DMS114 treated with DMSO at 0.1 percent for 48 hours (cell line): Measurements from ENCODE around the gene OCRL.

Experiments
- DNase-seq: peaks from one replicate; lab custom pipeline; 2025; ENCODE audit not compliant: unreplicated experiment; lab: John Stamatoyannopoulos, UW

Gene OCRL

DNA sequence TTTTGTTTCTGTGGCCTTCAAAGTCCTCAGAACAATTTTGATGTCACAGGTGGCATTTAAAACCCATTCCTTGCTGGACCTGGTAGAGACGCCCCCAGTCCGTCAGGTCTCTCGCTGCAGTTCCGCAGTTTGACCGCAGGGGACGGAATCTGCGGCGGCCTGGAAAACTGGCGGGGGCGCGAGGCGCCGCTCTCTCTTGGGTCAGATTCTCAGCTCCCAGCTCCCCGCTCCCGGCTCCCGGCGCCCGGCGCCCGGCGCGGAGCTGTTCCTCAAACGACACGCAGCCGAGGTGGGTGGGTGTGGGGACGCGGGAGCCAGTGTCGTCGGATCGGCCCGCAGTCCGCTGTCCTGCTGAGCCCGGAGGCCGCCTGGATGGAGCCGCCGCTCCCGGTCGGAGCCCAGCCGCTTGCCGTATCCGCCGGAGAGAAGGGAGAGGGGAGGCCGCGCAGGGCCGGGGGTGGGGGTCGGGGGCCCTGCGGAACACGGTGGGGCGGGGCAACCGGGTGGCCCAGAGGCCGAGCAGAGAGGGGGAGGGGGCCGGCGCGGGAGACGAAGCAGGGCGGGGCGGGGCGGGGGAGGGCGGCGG is at the start of gene OCRL:
Gene OCRL (plus strand): TSS at position 192 of the 586 bp plus-strand sequence. CDS start 181 bp downstream, at position 373.
- peak; percentile 12 for DNase-seq

DNA sequence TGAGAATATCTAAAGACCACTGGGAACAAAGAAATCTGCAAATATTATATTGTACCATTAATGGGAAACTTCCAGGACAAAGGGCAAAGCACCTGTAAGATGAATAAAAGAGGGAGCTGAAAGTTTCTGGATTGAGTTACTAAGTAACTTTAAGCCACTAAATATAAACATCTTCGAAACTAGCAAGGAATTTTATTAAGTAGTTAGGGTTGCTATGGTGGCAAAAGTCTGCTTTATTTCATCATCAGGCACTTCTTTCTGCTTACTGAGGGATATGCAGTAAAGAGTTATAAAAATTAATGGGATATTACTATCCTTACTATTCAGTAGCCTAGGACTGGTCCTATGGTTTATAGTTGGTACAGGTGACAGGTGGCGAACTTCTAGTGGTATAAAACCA is 49.7 kb upstream of the OCRL start:
- DNase-seq = no peak

DNA sequence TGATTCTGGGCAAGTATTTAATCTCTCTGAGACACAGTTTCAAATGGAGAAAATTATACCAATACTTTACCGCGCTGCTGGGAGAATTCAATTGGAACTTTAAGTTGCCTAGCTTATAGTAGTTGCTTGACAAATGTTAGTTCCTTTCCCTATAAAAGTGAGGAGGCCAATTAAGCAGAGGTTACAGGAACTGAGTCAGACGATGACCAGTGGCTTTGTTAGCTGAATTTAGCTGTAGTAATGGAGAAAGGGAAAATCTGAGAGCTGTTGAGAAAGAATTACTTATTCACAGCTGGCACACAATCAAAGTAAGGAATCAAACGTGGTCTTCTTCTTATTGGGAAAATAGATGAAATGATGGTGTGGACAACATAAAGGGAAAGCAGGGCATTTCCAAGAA is 46.4 kb upstream of the OCRL start:
- no peak for DNase-seq

DNA sequence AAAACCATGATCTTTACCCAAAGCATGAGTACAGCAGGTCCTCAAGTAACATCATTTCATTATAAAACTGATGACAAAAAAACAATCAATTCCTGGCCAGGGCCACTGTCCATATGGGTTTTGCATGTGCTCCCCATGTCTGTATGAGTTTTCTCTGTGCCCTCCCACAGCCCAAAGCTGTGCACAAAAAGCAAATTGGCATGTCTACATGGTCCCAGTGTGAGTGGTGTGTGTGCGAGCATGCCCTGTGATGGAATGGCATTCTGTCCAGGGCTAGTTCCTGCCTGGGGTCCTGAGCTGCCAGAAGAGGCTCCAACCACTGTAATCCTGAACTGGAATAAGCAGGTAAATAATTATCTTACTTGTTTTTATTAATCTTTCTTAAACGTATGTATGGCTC is 45.2 kb upstream of the OCRL start:
- no peak for DNase-seq

DNA sequence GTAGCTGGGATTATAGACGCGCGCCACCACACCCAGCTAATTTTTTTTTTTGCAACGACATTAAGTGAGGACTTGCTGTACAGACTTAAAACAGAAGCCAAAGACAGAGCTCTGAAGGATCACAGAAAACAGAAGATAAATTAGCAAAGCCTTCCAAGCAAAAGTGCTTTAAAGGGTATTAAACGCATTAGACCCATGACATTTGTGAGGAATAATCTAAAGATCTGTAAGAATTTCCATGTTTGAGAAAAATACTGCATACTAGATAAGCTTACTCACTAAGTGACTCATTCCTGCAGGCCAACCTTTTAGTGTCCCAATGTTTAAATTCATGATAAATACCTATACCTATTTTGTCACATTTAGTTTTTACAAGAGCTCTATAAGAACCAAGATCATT is 44.2 kb upstream of the OCRL start:
- DNase-seq = no peak

DNA sequence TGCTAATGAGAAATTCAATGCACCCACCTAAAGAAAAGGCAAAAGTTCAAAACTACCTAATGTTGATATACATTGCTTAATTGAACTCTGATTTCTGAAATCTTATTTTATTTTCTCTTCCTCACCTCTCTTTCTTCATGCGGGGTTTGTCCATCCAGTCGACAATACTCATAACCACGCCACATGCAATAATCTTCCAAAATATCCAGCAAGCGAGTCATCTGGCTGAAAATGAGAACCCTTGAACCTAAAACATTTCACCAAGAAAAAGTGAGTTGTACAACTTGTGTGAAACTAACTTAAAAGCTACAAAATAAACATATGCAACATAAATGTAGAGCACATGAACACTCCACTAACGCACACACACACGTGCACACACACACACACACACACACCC is 43.4 kb upstream of the OCRL start:
- no peak for DNase-seq

DNA sequence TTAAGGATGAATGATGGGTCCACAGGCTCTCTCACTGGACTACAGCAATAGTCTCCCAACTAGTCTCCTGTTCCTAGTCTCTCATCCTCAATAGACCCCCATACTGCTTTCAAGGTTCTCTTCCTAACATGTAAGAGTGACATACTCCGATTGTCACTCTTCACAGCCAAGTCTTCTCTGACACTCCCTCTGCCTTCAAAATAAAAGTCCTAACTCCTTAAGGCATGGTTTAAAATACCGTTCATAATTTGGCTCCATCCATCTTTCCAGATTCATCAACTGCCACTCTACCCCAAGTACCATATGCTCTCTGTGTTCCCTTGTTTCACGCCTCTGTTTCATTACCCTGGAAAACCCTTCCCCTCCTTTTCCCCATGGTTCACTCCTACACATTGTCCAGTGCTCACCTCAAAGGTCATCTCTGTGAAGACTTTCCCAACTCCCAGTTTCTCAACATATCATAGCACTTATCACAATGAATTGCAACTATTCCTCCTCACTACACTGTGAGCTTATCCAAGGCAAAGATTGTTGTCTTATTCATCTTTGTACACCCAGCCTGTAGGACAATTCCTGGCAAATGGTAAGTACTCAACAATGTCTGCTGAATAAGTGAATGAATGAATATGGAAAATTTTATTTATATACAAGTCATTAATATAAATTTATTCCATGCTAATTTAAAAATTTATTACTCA is 42.8 kb upstream of the OCRL start:
- no peak for DNase-seq

DNA sequence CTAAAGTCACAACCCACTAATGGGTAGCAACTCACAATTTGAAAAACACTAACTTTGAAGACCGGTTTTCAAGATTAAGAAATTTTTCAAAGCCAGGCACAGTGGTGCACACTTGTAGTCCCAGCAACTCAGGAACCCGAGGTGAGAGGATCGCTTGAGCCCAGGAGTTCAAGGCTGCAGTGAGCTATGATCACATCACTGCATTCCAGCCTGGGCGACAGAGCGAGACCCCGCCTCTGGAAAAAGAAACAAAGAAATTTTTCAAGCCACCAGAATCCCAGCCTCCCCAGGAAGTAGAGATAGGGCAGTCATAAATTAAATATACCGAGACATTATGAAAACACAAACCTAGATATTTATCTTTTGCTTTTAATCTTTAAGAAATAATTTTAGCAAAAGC is 29.7 kb upstream of the OCRL start:
- no peak for DNase-seq

DNA sequence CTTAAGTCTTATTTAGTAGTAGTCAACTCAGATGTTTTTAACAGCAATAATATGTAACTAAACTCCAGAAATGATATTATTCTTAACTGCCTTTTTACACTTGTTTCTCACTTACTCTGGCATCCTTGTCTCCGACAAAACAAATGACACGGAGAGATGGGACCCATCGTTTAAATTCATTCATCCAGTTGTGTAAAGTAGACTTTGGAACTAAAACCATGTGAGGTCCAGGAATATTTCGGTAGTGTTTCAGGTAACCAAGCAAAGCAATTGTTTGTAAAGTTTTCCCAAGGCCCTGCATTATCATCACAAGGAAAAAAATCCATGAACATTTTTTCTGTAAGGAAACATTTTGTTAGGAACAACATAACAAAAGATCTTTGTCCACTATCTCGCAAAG is 28.4 kb upstream of the OCRL start:
- DNase-seq = no peak

DNA sequence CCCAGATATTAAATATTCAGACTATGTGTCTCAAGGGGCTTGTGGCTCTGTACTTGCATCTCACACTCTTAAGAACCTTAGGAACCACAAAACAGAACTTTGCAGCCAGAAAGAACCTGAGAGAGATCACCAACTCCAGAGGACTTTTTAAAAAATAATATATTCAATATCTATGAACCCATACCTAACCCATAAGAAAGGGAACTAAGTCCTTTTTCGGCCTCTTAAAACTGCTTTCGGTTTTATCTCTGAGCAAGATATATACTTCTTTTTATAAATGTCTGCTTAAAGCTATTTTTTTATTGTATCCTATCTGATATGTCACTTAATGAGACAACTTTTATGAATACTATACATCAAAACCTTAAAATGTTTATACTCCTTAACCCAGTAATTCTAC is 27.6 kb upstream of the OCRL start:
- no peak for DNase-seq

DNA sequence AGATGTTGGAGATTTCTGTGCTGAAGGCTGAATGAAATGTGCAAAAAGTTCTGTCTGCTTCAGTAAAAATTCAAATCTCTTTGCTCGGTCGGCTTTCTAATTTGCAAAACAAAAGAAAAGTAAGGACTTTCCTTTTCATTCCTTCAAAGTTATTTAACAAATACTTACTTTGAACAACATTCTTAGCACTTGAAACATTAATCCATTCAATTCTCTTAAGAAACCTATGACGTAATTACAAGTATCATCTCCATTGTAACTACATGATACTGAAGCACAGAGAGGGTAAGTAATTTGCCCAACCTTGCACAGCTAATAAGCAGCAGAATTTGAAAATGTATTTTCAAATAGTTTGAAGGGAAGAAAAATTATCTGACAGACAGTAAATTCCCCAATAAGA is 23.7 kb upstream of the OCRL start:
- DNase-seq = no peak

DNA sequence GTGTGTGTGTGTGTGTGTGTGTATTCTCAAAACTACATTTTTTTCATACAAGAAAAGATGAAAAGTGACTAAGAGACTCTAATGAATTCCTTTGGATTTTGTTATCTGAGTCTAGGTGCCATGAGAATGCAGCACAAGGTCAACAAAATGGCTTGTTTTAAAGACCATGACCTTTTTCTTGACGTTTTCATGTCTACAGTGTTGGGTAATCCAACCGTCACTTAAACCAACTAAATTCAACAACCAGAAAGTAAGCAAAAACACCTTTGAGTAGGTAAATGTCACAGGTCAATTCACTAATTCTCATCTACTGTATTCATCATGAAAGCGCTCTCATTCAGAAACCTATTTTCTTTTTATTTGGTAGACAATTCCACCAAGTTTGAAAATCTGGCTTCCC is 19.9 kb upstream of the OCRL start:
- DNase-seq = no peak

DNA sequence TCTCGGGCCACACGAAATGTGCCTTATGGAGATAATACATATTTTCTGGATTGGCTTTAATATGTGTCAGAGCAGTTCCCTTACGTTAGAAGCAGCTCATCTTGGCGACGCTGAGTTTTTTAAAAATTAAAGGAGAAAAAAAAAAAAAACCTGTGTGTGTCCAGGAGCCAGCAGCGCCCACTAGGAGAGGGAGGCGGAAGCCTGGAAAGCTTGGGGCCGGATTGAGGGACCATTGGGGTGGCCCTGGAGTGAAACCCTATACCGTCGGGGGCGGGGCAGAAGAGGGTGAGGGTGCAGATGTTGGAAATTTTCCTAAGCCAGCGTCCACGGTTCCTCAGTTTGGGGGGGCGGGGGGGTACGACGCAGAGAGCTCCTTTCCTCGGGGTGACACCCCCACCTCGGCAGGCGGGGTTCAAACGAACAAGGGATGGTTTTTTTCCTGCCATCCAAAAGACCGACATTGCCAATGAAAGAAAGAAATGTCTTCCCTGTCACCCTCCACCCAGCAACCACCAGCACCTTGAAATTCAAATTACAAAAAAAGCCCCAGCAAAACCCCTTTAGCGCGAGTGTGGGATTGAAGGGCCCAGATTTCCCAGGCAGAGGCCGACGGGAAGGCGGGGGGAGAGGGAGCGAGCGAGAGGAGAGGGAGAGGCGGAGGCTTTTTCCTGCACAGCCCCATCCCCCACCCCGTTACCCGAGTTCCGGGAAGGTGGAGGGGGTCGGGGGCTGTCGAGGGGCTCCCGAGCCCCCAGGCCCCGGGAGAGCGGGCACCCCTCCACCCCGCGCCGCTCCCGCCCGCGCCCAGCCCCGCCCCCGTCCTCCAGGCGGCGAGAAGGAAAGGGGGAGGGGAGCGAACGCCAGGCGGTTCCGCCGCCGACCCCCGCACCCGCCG is 17.6 kb upstream of the OCRL start:
- peak; percentile 9 for DNase-seq

DNA sequence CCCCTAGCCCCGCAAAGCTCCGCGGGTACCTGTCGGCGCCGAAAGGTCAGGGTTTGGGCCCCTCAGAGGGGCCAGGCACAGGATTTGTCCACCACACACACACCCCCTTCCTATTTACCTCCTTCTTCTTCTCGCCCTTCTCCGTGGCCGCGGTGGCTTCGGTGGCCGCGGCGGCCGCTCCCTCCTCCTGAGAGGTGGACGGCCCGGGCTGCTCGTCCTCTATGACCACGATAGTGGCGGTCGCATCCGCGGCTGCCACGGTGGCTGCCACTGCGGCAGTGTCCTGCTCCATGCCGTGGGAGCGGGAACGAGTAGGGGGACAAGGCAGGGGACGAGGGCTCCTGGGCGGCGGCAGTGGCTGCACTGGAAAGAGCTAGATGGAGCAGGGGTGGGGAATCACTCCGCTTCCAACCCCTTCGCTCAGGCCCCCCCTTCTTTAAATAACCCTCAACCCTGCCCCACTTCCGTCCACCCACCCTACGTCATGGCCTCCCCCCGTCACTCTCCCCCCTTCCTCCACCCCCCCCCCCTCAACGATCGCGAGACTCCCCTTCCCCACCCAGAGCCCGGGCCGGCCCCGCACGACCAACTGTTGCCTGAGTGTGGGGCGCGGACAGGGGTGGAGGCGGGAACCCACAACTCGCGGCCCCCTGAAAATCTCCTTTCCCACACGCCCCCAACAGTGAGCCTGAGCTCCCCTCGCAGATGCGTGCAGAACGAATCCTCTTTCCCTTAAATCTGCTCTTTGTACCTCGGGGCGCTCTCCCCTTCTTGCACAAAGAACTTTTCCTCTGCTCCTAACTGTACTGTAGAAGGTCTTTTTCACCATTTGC is 16.8 kb upstream of the OCRL start, which contains the start of gene SMARCA1:
Gene SMARCA1 (minus strand): TSS at position 412 of the 833 bp plus-strand sequence. CDS start 120 bp downstream, at position 292.
- peak; percentile 10 for DNase-seq

DNA sequence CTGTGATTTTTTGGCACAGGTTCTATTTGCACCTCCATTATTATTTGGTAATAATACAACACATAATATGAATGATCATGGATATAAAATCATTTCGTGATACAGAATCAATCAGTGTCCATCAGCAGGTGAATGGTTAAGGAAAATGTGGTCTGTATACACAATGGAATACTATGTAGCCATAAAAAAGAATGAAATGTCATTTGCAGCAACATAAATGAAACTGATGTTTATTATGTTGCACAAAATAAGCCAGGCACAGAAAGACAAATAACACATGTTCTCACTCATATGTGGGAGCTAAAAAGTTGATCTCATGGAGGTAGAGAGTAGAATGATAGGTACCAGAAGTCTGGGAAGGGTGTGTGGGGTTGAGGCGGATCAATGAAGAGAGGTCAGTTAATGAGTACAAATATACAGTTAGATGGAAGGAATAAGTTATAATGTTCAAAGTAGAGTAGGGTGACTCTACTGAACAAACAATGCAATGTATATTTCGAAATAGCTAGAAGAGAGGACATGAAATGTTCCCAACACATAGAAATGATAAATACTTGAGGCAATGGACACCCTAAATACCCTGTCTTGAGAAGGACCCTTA is 15.7 kb upstream of the OCRL start:
- DNase-seq = no peak

DNA sequence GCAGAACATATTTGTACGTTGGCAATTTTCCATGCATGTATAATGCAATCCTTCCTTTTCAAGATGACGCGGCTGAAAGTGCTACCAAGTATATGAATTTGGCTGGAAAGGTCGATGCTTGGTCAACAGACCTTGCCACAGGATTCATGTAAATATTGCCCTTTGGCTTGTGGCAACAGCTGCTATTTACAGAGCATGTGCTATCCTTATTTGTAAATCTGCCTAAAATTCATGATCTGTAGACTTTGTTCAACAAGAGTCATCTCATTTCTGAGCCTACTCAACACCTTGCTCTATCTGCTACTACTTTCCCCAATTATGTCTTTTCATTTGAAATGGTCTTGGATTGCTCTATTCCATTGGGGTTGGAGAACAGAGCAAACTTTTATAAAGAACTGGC is 14.9 kb upstream of the OCRL start:
- DNase-seq = no peak

DNA sequence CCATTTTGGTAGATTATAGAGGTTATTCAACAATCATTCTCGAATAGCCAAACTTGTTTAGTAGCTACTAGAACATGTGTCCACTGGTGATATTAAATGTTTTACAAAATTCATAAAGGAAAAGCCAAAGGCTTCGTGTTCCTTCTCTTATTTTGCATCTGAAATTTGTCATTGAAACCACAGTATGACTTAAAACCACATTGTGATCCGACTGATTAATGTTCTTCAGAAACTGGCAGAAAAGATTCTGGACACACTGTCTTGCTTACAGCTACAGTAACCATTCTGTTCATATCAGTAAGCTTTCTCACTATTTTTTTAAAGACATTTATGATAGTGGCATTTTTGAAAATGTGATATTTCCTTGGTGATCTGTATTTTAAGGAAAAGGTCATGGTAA is 14.2 kb upstream of the OCRL start:
- DNase-seq = no peak

DNA sequence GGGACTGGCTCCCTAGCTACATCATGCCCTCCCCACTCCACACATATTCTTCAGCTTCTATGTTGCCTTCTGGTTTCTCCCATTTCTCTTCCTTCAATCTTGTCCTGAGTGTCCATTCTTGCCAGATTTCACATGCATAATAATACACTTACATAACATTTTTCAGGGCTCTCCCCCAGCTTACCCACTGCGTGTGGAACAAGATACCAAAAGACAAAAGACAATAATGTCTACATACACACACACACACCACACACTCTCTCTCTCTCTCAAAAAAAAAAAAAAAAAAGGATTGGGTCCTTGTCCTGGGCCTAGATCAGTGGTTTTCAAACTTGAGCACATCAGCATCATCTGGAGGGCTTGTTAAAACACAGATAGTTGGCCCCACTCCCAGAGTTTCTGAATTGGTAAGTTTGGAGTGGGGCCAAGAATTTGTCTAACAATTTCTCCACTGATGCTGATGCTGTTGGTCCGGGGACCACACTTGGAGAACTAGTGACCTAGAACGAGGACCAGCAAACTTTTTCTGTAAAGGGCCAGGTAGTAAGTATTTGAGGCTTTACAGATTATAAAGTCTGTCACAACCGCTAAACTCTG is 10.3 kb upstream of the OCRL start:
- DNase-seq = no peak

DNA sequence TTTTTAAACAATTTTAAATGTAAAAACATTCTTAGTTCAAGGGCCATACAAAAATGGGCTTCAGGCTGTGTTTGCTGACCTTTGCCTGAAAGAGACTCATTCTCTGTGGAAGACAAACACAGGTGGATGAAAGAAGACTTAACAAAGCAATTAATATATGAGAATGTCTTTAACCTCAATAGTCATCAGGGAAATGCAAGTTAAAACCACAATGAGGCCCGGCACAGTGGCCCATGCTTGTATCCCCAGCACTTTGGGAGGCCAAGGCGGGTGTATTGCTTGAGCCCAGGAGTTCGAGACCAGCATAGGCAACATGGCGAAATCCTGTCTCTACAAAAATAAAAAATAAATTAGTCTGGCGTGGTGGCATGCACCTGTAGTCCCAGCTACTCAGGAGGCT is 9.6 kb upstream of the OCRL start:
- no peak for DNase-seq

DNA sequence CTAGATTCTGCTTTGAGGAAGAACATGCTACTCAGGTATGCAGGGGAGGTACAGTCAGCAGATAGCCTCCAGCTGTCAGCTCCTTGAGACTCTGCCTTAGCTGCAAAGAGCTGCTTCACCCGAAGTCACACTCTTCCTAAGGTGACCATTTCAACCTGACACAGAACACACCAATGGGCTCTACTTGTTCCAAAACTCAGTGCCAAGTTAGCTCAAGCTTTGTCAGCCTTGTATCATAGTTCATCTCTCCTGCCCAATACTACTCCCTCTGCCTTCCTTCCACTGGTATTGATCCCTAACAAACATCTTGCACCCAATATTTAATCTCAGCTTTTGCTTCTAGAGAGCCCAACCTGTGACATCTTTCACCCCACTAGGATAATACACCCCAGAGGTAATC is 8.9 kb upstream of the OCRL start:
- no peak for DNase-seq
